Psoas muscle (tissue), 8 donors: ENCODE data around the gene IL19. TPM values are rescaled to one million over a fixed set of nuclear protein-coding genes. Genes with fewer than 3 reads are reported as not detected.

Source experiments
- ATAC-seq, 4 donors: fragments of 200-7000 bp; cut with Tn5 transposase; one replicate each; pipeline ENCODE4 v1.9.1; 2020; ENCODE audit warnings: moderate library complexity in 3 of 4, mild to moderate bottlenecking in 2 of 4
- DNase-seq, 2 donors: peaks; one replicate each; pipeline ENCODE4 v3.0.0-alpha.2; 2020
- H3K27ac ChIP-seq: fragments of 200-600 bp; one replicate; pipeline ENCODE4 v1.8.0; 2022
- H3K27me3 ChIP-seq, 3 donors: fragments of 200-600 bp in 1 of 3; one replicate each; pipeline versions ENCODE4 v1.6.1 to v1.8.0; 2013 to 2022; ENCODE audit warnings: low read length in 2 of 3, mild to moderate bottlenecking in 2 of 3, moderate library complexity in 1 of 3; ENCODE audit not compliant: insufficient read depth in 3 of 3
- H3K36me3 ChIP-seq, 2 donors: fragments of 200-600 bp in 1 of 2; one replicate each; pipeline versions ENCODE4 v1.6.1 to v1.8.0; 2013 to 2022; ENCODE audit warnings: low read depth in 1 of 2, mild to moderate bottlenecking in 1 of 2, moderate library complexity in 1 of 2; ENCODE audit not compliant: insufficient read depth in 1 of 2
- H3K4me1 ChIP-seq: fragments of 200-600 bp; one replicate; pipeline ENCODE4 v1.8.0; 2022
- H3K4me3 ChIP-seq: fragments of 200-600 bp; one replicate; pipeline ENCODE4 v1.8.0; 2022; ENCODE audit warnings: mild to moderate bottlenecking
- H3K9me3 ChIP-seq: fragments of 200-600 bp; one replicate; pipeline ENCODE4 v1.8.0; 2022
- WGBS, 3 donors: extraction: QIAGEN DNeasy Blood & Tissue Kit; methylation state at CpG; one replicate each; pipeline versions ENCODE4 v1.1.6 to v1.1.7; 2013; 5-methylcytosine and 5-hydroxymethylcytosine counted together
- intact Hi-C, 2 donors: fragments of 100-400 bp; cut with DNase I; formaldehyde crosslinking; loops; one replicate each; pipeline versions ENCODE4 v1.11.0 to v1.14.2; 2022
- polyA plus RNA-seq, 3 donors: library from polyadenylated mRNA; stranded (reverse); fragments of 200-250 nt; gene quantifications; one replicate each; pipeline ENCODE4 v1.2.3, GENCODE V29; 2013
- total RNA-seq, 4 donors: library from RNA; stranded (reverse); fragmentation: NEBNext Ultra II Directional in 2 of 4; extraction: Animal tissue kit (Norgen Biotek cat#: 25700) in 2 of 4; gene quantifications; one replicate each; pipeline versions ENCODE4 v1.2.1 to v1.2.4, GENCODE V29; 2021 to 2023
- TF ChIP-seq, protein P1 (sequence below): fragments of 200-600 bp; IDR thresholded peaks from one replicate; pipeline ENCODE4 v1.8.0; 2022; ENCODE audit warnings: antibody characterized with exemption
- donor health status: healthy with polysubstance abuse.
- donor health status: DM: no; HTN: no; CAD: no; lungs with moderate emphysema.
- donor health status: Bipolar disorder and iron deficiency.
- donor health status: healthy.
- donor health status: DM: yes; HTN: yes; CAD: no.
- donor health status: DM: no; HTN: no; CAD: no.
- donor health status: DM: no; HTN: no; CAD: no.
- donor health status: DM: yes; HTN: yes; CAD: no.

Gene IL19
- total and polyA plus RNA-seq, 7 donors, result not detected

DNA sequence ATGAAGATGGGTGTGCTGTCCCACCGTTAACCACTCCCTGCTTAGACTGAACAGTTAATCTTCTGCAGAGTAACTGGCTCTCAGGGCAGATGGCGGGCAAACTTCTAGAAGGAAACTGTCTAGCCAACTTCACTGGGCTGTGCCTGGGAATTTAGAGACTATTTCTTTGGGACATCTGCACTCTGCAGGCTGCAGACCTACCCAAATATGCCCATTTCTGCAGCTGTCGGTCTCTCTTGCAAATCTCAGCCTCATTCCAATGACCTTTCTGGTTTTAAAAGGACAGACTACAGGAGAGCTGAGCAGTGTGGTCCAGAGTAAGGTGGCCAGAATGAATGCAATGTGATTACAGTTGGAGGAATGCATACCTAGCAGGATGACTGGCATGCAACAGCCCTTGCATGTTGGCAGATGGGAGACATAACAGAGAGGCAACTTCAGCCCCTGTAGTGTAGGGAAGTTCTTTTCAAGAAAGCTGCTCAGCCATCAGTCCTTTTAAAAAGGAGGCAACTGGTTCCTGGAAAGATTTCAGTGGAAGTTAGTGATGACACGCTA is 68.5 kb downstream of the IL19 start:
- no peak overlapping the region for H3K4me3 ChIP-seq
- intact Hi-C loops, result no loop called here
- WGBS, 3 donors, result 56 to 77% (median 65%) methylated on average over 4 of the region's 4 CpGs
- H3K4me1 ChIP-seq, result no peaks in the 10 kb centered on the region
- H3K36me3 ChIP-seq, result no peaks in the 10 kb centered on the region
- no peaks in the 10 kb centered on the region for H3K9me3 ChIP-seq
- H3K27me3 ChIP-seq, result peaks cover 0 to 10% (median 0%) of the 10 kb centered on the region in 3 donors
- H3K27ac ChIP-seq, result no peak overlapping the region
- ATAC-seq (no peak), DNase-seq (no peak)
- TF ChIP-seq, protein P1, sequence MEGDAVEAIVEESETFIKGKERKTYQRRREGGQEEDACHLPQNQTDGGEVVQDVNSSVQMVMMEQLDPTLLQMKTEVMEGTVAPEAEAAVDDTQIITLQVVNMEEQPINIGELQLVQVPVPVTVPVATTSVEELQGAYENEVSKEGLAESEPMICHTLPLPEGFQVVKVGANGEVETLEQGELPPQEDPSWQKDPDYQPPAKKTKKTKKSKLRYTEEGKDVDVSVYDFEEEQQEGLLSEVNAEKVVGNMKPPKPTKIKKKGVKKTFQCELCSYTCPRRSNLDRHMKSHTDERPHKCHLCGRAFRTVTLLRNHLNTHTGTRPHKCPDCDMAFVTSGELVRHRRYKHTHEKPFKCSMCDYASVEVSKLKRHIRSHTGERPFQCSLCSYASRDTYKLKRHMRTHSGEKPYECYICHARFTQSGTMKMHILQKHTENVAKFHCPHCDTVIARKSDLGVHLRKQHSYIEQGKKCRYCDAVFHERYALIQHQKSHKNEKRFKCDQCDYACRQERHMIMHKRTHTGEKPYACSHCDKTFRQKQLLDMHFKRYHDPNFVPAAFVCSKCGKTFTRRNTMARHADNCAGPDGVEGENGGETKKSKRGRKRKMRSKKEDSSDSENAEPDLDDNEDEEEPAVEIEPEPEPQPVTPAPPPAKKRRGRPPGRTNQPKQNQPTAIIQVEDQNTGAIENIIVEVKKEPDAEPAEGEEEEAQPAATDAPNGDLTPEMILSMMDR, result no peak

DNA sequence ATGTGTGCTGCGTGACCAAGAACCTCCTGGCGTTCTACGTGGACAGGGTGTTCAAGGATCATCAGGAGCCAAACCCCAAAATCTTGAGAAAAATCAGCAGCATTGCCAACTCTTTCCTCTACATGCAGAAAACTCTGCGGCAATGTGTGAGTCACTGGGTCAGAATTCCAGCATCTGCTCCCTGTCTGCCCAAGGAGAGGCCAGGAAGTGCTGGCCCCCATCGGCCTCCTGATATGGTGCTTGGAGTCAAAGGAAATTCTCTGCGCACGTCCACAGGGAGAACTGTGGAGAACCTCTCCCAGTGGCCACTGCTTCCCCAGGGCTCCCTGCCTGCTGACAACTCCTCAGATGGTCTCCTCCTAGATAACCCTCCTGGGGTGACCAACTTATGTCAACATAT is 69.3 kb downstream of the IL19 start:
- DNase-seq (no peak), ATAC-seq (no peak)
- WGBS, 3 donors, result 82 to 91% (median 85%) methylated on average over 7 of the region's 7 CpGs
- Histone ChIP-seq H3K4me3 (no peak overlapping the region), H3K9me3 (no peaks in the 10 kb centered on the region), H3K36me3 (no peaks in the 10 kb centered on the region), H3K4me1 (no peaks in the 10 kb centered on the region), H3K27me3 (peaks cover 0 to 10% (median 0%) of the 10 kb centered on the region in 3 donors), H3K27ac (no peak overlapping the region)
- TF ChIP-seq, protein P1, result no peak
- intact Hi-C loops, result no loop called here

DNA sequence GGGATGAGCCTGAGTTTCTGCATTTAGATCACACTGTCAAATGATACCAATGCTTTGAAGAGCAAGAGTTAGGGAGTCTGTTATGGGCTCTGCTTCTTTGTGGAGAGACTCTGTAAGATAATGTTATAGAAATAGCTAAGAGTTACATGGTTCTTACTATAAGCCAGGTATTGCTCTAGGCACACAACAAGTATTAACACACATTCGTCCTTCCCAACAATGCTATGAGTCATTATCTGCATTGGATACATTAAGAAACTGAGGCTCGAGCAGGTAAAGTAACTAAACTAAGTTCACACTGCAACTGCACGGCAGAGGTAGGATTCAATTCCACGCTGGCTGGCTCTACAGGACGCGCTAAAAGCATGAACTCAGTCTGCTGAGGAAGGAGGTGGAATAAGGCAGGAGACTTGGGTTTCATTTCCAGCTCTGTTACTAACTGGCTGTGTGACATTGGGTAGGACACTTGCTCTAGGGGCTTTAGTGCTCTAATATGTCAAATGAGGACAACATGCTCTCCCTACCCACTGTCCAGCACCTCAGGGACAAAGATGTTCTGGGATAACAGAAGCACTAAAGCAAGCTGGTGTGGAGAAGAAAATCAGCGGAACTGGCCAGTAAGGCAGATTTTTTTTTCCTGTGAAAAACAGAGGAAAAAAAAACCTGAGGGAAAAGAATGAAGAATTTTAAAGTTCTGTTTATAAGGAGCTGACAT is 71.2 kb downstream of the IL19 start:
- TF ChIP-seq, protein P1, result no peak
- H3K27ac ChIP-seq, result no peak overlapping the region
- DNase-seq (no peak), ATAC-seq (no peak)
- no peaks in the 10 kb centered on the region for H3K36me3 ChIP-seq
- H3K27me3 ChIP-seq, result peaks cover 0 to 8% (median 0%) of the 10 kb centered on the region in 3 donors
- WGBS, 3 donors, result 67 to 75% (median 70%) methylated on average over 7 of the region's 7 CpGs
- no peaks in the 10 kb centered on the region for H3K9me3 ChIP-seq
- H3K4me3 ChIP-seq, result no peak overlapping the region
- H3K4me1 ChIP-seq, result no peaks in the 10 kb centered on the region
- intact Hi-C loops, result no loop called here

DNA sequence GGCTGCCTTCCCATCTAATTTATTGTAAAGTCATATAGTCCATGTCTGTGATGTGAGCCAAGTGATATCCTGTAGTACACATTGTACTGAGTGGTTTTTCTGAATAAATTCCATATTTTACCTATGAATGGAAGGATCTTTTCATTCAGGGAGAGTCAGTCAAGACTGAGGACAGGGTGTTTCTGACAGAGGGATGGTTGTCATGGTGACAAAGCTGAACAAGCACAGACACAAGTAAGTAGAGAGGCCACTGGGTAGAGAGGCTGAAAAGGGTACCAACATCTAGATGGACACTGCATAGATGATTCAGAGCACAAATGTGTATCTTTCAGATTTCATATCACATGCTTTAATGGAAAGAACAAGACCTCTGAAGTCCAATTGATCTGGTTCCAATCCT is 72.3 kb downstream of the IL19 start:
- intact Hi-C loops, result no loop called here
- no peak overlapping the region for H3K4me3 ChIP-seq
- no peaks in the 10 kb centered on the region for H3K4me1 ChIP-seq
- no peak overlapping the region for H3K27ac ChIP-seq
- no peak for DNase-seq
- H3K36me3 ChIP-seq, result no peaks in the 10 kb centered on the region
- TF ChIP-seq, protein P1, result no peak
- H3K27me3 ChIP-seq, result no peaks in the 10 kb centered on the region
- ATAC-seq, result no peak
- H3K9me3 ChIP-seq, result no peaks in the 10 kb centered on the region

DNA sequence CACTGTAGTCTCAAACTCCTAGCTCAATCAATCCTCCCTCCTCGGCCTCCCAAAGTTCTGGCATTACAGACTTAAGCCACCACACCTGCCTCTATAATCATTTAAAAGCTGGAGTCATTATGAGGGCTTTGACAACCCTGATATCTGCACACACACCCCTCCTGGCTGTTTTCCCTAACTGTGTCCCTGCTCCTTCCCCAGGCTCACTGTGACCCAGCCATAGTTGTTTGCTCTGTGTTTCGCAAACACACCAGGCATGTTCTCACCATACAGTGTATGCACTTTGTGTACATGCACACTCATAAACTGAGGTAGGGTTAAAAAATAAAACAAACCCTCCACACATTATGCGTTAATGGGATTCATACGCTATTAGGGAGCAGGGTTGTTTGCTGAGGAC is 73.1 kb downstream of the IL19 start:
- Histone ChIP-seq H3K27ac (no peak overlapping the region), H3K4me3 (no peak overlapping the region), H3K4me1 (no peaks in the 10 kb centered on the region), H3K27me3 (no peaks in the 10 kb centered on the region), H3K9me3 (no peaks in the 10 kb centered on the region), H3K36me3 (no peaks in the 10 kb centered on the region)
- ATAC-seq (no peak), DNase-seq (no peak)
- TF ChIP-seq, protein P1, result no peak
- intact Hi-C loops, result no loop called here
- WGBS, 3 donors, result 86 to 91% (median 87%) methylated on average over 4 of the region's 4 CpGs
